Measurements from ENCODE around the gene MUC16.
A peak's percentile ranks its signal among the peaks of the same experiment; 100 is the strongest.
"Not testable (repeated sequence)": the region's sequence is repeated elsewhere in the genome, so short reads cannot be mapped to it uniquely, and the experiment has no call there.

MUC16 gene

DNA sequence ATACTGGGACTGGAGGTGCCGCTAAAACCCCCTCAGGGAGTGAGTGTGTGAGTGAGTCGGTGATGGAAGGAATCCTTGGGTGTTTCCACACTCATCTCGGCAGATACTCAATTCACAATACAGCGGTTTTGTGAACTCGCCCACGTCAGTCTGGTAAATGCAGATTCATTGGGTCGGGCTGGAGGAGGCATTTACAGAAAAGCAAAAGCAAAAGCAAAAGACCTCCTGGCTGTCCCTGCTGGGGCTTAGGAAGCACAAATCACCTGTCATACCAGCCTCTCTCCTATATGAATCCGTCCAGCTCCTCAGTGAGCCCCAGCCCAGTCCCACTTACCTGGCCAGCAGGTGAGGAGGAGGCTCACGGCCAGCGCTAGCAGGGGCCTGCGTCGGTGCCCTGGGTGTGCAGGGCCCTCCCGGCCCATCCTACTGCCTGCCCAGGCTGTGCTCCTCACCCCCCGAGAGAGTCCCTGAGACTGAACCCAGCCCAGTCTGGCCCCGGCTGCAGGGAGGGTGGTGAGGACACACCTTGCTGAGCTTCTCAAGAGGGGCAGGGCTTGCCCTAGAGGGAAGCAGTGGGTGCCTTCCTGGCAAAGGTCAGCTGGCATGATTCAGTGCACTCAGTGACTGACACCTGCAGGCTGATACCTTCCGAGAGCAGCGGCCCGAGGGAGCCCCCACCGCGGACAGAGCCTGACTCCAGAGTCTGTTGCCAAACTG is at the start of gene MUC16:
Gene MUC16 (minus strand): TSS at position 475 of the 717 bp plus-strand sequence.
- no peak within 1 kb of the TSS for H3K4me2 ChIP-seq (ENCODE audit: low read length)

DNA sequence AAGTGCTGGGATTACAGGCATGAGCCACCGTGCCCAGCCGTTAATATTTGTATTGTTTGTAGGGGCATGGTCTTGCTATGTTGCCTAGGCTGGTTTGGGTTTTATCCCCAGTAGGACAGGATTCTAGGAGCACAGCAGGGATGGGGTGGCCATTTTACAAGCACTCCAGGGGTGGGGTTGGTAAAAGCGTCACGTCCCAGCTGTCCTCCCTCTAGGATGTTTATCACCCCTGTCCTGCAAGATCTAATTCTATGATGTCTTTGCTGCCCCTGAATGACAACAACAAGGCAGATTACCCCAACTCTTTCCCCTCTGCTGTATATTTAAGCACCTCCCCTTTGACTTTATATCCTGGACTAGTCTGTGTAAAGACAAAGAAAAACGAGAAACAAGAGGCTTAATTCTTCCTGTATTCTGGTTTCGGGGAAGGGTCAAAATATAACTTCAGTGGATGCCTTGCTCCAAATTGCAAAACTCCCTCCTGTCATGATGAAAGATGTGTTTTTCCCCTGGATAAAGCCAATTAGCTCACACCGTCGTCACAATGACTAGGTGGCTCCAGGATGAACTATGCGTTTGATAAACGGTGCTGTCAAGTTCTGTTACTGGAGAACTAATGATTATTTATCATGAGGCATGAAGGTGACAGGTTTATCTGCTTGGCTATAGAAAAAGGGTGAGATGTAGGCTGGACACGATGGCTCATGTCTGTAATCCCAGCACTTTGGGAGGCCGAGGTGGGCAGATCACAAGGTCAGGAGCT is 48.9 kb upstream of the MUC16 start:
- Histone ChIP-seq H3K4me2 (ENCODE audit: low read length) (no peak overlapping the region), H3K27ac (ENCODE audit: low read depth, low read length) (no peak overlapping the region), H3K27me3 (ENCODE audit: control insufficient read depth, low read length) (no peaks in the 10 kb centered on the region), H3K4me3 (ENCODE audit: low read length) (no peak overlapping the region), H3K9me3 (ENCODE audit: control insufficient read depth, insufficient read depth, low read length) (no peaks in the 10 kb centered on the region), H3K79me2 (ENCODE audit: control insufficient read depth, low read length) (no peaks in the 10 kb centered on the region), H3F3A (ENCODE audit: control insufficient read depth, insufficient read depth) (no peaks in the 10 kb centered on the region), H3K4me1 (ENCODE audit: control insufficient read depth, low read length) (no peaks in the 10 kb centered on the region), H3K36me3 (ENCODE audit: control insufficient read depth, low read length) (no peaks in the 10 kb centered on the region), H4K20me1 (ENCODE audit: control insufficient read depth, insufficient read depth, low read depth, low read length) (no peaks in the 10 kb centered on the region), H3K9me2 (replicated peaks; ENCODE audit: control insufficient read depth, low read length) (no peaks in the 10 kb centered on the region)
- no peak for TF ChIP-seq EZH2phosphoT487 (IDR thresholded peaks at IDR 0.05; ENCODE audit: borderline replicate concordance, low read length)
- no peak for TF ChIP-seq CTCF (IDR thresholded peaks at IDR 0.05; ENCODE audit: low read depth, low read length, poor library complexity, severe bottlenecking)

More for the DNA sequence above, at the start of gene MUC16:
- Histone ChIP-seq H3K79me2 (ENCODE audit: control insufficient read depth, low read length) (no peaks in the 10 kb centered on the region), H3K4me3 (ENCODE audit: low read length) (no peak within 1 kb of the TSS), H3K9me3 (ENCODE audit: control insufficient read depth, insufficient read depth, low read length) (no peaks in the 10 kb centered on the region), H3K4me1 (ENCODE audit: control insufficient read depth, low read length) (no peaks in the 10 kb centered on the region), H3K36me3 (ENCODE audit: control insufficient read depth, low read length) (no peaks in the 10 kb centered on the region), H3K9me2 (replicated peaks; ENCODE audit: control insufficient read depth, low read length) (no peaks in the 10 kb centered on the region), H3F3A (ENCODE audit: control insufficient read depth, insufficient read depth) (no peaks in the 10 kb centered on the region), H3K27me3 (ENCODE audit: control insufficient read depth, low read length) (peaks cover 29% of the 10 kb centered on the region), H4K20me1 (ENCODE audit: control insufficient read depth, insufficient read depth, low read depth, low read length) (no peaks in the 10 kb centered on the region), H3K27ac (ENCODE audit: low read depth, low read length) (no peak within 1 kb of the TSS)
- TF ChIP-seq CTCF (IDR thresholded peaks at IDR 0.05; ENCODE audit: low read depth, low read length, poor library complexity, severe bottlenecking), result no peak
- TF ChIP-seq EZH2phosphoT487 (IDR thresholded peaks at IDR 0.05; ENCODE audit: borderline replicate concordance, low read length), result peak; percentile 85; the same call in 1 of the 2 replicates

GRCh38 chr19:9057505-9058258 is 47.5 kb upstream of the MUC16 start:
- Histone ChIP-seq H3K36me3 (ENCODE audit: control insufficient read depth, low read length) (no peaks in the 10 kb centered on the region), H3K79me2 (ENCODE audit: control insufficient read depth, low read length) (no peaks in the 10 kb centered on the region), H3K9me2 (replicated peaks; ENCODE audit: control insufficient read depth, low read length) (no peaks in the 10 kb centered on the region), H4K20me1 (ENCODE audit: control insufficient read depth, insufficient read depth, low read depth, low read length) (no peaks in the 10 kb centered on the region), H3F3A (ENCODE audit: control insufficient read depth, insufficient read depth) (no peaks in the 10 kb centered on the region), H3K27ac (ENCODE audit: low read depth, low read length) (no peak overlapping the region), H3K27me3 (ENCODE audit: control insufficient read depth, low read length) (no peaks in the 10 kb centered on the region), H3K4me2 (ENCODE audit: low read length) (no peak overlapping the region), H3K4me3 (ENCODE audit: low read length) (no peak overlapping the region), H3K4me1 (ENCODE audit: control insufficient read depth, low read length) (no peaks in the 10 kb centered on the region), H3K9me3 (ENCODE audit: control insufficient read depth, insufficient read depth, low read length) (no peaks in the 10 kb centered on the region)
- TF ChIP-seq EZH2phosphoT487 (IDR thresholded peaks at IDR 0.05; ENCODE audit: borderline replicate concordance, low read length) (no peak), CTCF (IDR thresholded peaks at IDR 0.05; ENCODE audit: low read depth, low read length, poor library complexity, severe bottlenecking) (no peak)

DNA sequence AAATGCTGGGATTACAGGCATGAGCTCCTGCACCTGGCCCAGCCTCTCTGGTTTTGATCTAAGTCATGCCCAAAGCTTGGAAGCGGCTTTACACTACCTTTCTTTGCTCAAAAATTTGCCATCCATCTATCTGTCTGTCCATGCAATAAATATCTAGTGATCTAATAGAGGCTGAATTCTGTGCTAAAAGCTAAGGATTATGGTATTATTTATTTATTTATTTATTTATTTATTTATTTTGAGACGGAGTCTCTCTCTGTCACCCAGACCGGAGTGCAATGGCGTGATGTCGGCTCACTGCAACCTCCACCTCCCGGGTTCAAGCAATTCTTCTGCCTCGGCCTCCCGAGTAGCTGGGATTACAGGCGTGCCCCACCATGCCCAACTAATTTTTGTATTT is 45.9 kb upstream of the MUC16 start:
- not testable (repeated sequence) for H3K4me3 ChIP-seq (ENCODE audit: low read length); H3K9me3 ChIP-seq (ENCODE audit: control insufficient read depth, insufficient read depth, low read length); H3K79me2 ChIP-seq (ENCODE audit: control insufficient read depth, low read length); H3K9me2 ChIP-seq (replicated peaks; ENCODE audit: control insufficient read depth, low read length); H3K27ac ChIP-seq (ENCODE audit: low read depth, low read length); H4K20me1 ChIP-seq (ENCODE audit: control insufficient read depth, insufficient read depth, low read depth, low read length); H3K4me2 ChIP-seq (ENCODE audit: low read length); H3K27me3 ChIP-seq (ENCODE audit: control insufficient read depth, low read length); H3F3A ChIP-seq (ENCODE audit: control insufficient read depth, insufficient read depth); H3K36me3 ChIP-seq (ENCODE audit: control insufficient read depth, low read length); H3K4me1 ChIP-seq (ENCODE audit: control insufficient read depth, low read length)
